ENCODE results near the gene ZNF660. TPM values are rescaled to one million over a fixed set of nuclear protein-coding genes. Genes with fewer than 3 reads are reported as not detected.
A peak's percentile ranks its signal among the peaks of the same experiment; 100 is the strongest.
"Not testable (repeated sequence)": the region's sequence is repeated elsewhere in the genome, so short reads cannot be mapped to it uniquely, and the experiment has no call there.

ZNF660 gene
- total RNA-seq, 1 donor from 2014 or later = 19.2 TPM

DNA sequence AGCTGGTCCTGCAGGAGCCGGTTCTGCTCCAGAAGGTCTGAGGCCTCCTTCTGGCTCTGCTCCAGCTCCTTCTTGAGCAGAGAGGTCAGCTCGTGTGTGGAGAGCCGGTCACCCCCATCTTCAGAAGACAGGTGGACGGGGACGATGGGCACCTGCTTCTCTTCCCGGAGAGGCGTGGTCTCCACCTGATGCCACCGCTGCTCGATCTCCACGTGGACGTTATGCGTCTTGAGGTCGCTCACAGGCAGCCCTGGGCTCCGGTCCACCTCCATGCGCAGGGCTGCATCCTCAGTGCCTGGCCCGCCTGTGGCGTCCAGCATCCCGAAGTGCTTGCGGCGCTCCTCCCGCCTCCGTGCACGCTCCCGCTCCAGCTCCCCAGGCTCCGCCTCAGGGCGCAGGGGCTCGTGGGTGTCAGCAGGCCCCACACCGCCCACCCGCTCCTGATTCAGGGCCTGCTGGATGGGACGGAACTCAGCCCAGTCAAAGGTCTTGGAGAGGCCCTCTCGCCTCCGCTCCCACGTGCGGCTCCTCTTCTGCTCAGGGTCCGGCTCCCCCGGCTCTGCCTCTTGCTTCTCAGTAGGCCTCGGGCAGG lies 5.7 kb upstream of the ZNF660 start:
- peaks cover 19% of the 10 kb centered on the region for H3K36me3 Mint-ChIP-seq
- not testable (repeated sequence) for H3K4me1 Mint-ChIP-seq (ENCODE audit: unreplicated experiment); DNase-seq (ENCODE audit: extremely low spot score, unreplicated experiment); H3K9me3 Mint-ChIP-seq; H3K4me3 Mint-ChIP-seq; H3K27ac Mint-ChIP-seq; H3K27me3 Mint-ChIP-seq

DNA sequence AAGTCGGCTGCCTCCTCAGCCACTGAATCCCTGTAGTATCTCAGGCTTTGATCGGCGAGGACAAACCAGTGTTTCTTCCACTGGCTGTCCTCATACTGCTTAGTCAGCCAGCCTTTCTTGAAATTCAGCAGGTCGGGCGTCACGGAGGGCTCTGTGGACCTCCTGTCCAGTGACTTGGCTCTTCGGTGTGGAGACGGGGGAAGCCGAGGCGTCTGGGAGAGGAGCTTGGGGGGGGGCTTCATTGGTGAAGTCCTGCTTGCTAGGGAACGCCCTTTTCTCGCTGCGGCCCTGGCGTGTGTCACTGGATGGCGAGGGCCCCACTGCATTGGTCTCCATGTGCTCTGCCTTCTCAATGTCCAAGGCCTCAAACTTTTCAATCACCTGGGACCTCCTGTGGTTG lies 5.0 kb upstream of the ZNF660 start:
- H3K9me3 Mint-ChIP-seq; DNase-seq (ENCODE audit: extremely low spot score, unreplicated experiment); H3K27me3 Mint-ChIP-seq; H3K4me3 Mint-ChIP-seq; H3K27ac Mint-ChIP-seq; H3K4me1 Mint-ChIP-seq (ENCODE audit: unreplicated experiment): not testable (repeated sequence)
- H3K36me3 Mint-ChIP-seq = peaks cover 14% of the 10 kb centered on the region

DNA sequence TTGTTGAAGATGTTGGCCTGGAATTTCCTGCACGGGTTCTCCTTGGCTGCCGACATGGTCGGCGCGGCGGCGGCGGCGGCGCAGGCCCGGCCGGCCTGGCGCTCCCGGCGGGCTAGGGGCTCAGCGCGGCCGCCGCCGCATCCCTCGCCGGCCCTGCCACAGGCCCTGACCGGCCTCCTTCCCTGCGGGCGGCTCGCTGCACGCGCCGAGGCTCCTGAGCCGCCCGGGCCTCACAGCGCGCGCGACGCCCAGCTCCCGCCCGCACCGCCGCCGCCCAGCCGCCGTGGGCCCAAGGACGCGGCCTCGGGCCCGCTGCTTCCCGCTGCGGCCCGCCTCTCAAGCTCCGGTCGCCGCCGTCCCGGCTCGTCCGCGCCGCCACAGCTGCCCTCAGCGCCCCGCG lies 3.8 kb upstream of the ZNF660 start:
- not testable (repeated sequence) for H3K27ac Mint-ChIP-seq; H3K4me3 Mint-ChIP-seq; DNase-seq (ENCODE audit: extremely low spot score, unreplicated experiment); H3K9me3 Mint-ChIP-seq; H3K27me3 Mint-ChIP-seq
- Mint-ChIP-seq H3K4me1 (ENCODE audit: unreplicated experiment) (peaks cover 17% of the 10 kb centered on the region), H3K36me3 (peaks cover 18% of the 10 kb centered on the region)

DNA sequence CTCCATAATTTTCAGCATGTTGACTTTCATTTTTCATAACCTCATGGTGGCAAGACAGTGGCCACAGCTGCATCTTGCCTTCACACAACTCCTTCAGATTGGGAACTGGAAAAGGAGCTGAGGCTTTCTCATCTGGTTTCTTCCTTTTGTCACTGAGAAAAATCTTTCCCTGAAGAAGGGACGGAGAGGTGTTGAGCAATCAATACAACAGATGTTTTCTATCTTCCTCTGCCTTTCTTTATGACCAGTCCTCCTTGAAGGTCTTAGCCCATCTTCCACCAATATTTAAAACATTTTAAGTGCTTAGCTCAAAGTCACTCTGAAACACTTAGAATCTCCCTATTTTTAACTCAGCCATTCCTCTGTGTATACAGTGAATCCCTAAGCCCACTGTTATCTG lies 11.9 kb downstream of the ZNF660 start:
- Mint-ChIP-seq H3K36me3 (peaks cover 85% of the 10 kb centered on the region), H3K4me1 (ENCODE audit: unreplicated experiment) (no peaks in the 10 kb centered on the region), H3K4me3 (no peak overlapping the region), H3K9me3 (peaks cover 36% of the 10 kb centered on the region), H3K27me3 (no peaks in the 10 kb centered on the region), H3K27ac (no peak overlapping the region)
- TF ChIP-seq, protein P1, sequence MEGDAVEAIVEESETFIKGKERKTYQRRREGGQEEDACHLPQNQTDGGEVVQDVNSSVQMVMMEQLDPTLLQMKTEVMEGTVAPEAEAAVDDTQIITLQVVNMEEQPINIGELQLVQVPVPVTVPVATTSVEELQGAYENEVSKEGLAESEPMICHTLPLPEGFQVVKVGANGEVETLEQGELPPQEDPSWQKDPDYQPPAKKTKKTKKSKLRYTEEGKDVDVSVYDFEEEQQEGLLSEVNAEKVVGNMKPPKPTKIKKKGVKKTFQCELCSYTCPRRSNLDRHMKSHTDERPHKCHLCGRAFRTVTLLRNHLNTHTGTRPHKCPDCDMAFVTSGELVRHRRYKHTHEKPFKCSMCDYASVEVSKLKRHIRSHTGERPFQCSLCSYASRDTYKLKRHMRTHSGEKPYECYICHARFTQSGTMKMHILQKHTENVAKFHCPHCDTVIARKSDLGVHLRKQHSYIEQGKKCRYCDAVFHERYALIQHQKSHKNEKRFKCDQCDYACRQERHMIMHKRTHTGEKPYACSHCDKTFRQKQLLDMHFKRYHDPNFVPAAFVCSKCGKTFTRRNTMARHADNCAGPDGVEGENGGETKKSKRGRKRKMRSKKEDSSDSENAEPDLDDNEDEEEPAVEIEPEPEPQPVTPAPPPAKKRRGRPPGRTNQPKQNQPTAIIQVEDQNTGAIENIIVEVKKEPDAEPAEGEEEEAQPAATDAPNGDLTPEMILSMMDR (conservative IDR thresholded peaks at IDR 0.05) = no peak
- DNase-seq (ENCODE audit: extremely low spot score, unreplicated experiment) = no peak

DNA sequence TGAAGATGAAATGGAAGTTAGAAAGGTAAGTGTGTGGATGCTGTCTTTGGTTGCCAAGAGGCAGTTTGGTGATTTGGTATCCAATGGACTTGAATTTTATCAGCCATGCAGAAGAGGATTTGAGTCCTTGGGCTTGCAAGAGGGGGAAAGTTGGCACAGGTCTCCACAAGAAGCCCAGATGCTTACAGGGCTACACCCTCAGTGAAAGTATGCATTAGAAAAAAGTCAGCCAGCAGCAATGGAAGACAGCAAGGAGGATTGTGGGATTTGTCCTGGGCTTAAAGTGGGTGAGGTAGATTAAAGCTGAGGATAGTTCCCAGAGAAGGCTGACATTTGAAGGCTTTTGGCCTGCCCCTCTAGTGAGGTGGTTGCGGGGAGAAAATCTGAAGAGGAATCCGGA lies 17.0 kb downstream of the ZNF660 start:
- TF ChIP-seq, protein P1 (conservative IDR thresholded peaks at IDR 0.05) = no peak
- no peak for DNase-seq (ENCODE audit: extremely low spot score, unreplicated experiment)
- Mint-ChIP-seq H3K36me3 (peaks cover 77% of the 10 kb centered on the region), H3K4me3 (no peak overlapping the region), H3K9me3 (peaks cover 42% of the 10 kb centered on the region), H3K27me3 (no peaks in the 10 kb centered on the region), H3K4me1 (ENCODE audit: unreplicated experiment) (no peaks in the 10 kb centered on the region), H3K27ac (no peak overlapping the region)

- H3K9me3 Mint-ChIP-seq = peaks cover 10% of the 10 kb centered on the region
- H3K4me3 Mint-ChIP-seq = no peak overlapping the region
- TF ChIP-seq, protein P1 (conservative IDR thresholded peaks at IDR 0.05) = no peak
- no peak overlapping the region for H3K27ac Mint-ChIP-seq
- no peak for DNase-seq (ENCODE audit: extremely low spot score, unreplicated experiment)
- peaks cover 21% of the 10 kb centered on the region for H3K36me3 Mint-ChIP-seq
- H3K27me3 Mint-ChIP-seq = no peaks in the 10 kb centered on the region
- H3K4me1 Mint-ChIP-seq (ENCODE audit: unreplicated experiment) = no peaks in the 10 kb centered on the region
These were observed 27.9 kb downstream of the ZNF660 start for GRCh38 chr3:44612678-44613077.

- H3K4me1 Mint-ChIP-seq (ENCODE audit: unreplicated experiment) = peaks cover 23% of the 10 kb centered on the region
- no peaks in the 10 kb centered on the region for H3K9me3 Mint-ChIP-seq
- peak within 1 kb of the TSS; percentile 95 for H3K4me3 Mint-ChIP-seq
- no peaks in the 10 kb centered on the region for H3K27me3 Mint-ChIP-seq
- H3K36me3 Mint-ChIP-seq = peaks cover 13% of the 10 kb centered on the region
- H3K27ac Mint-ChIP-seq = peak within 1 kb of the TSS; percentile 90
- TF ChIP-seq, protein P1 (conservative IDR thresholded peaks at IDR 0.05) = peak; percentile 39
- peak; percentile 86 for DNase-seq (ENCODE audit: extremely low spot score, unreplicated experiment)
These were observed 40.2 kb downstream of the ZNF660 start, which contains the start of gene ZNF197 for GRCh38 chr3:44624749-44625480. Gene ZNF197 (plus strand): TSS chr3:44625036. CDS start chr3:44629155, 4,119 bp downstream.

All from type B pancreatic cell (in vitro differentiated cells).